HCT116 (cell line): ENCODE data around the gene ANKRD44.

Experiments used
- CTCF ChIP-seq, 3 experiments: fragments of 200-600 bp in 1 of 3; sonication (generic) in 1 of 3; IDR thresholded peaks in 2 of 3; conservative IDR thresholded peaks in 1 of 3; 2 replicates each; pipeline ENCODE4 v1.5.1; 2012 to 2017; ENCODE audit warnings: low read depth in 2 of 3, low read length in 2 of 3, antibody characterized with exemption in 1 of 3, borderline replicate concordance in 1 of 3, control low read depth in 1 of 3, mild to moderate bottlenecking in 1 of 3, mixed read lengths in 1 of 3, mixed run types in 1 of 3, moderate library complexity in 1 of 3; ENCODE audit not compliant: insufficient read depth in 1 of 3
- EZH2phosphoT487 ChIP-seq: fragments of 200-600 bp; IDR thresholded peaks from 2 replicates; pipeline ENCODE4 v1.6.1; 2018; ENCODE audit warnings: antibody characterized with exemption, borderline replicate concordance
- POLR2AphosphoS5 ChIP-seq: IDR thresholded peaks from 2 replicates; pipeline ENCODE4 v1.6.1; 2011; ENCODE audit warnings: mild to moderate bottlenecking, low read depth, low read length, moderate library complexity
- ZBTB33 ChIP-seq: IDR thresholded peaks from 2 replicates; pipeline ENCODE4 v1.6.1; 2011; ENCODE audit warnings: mild to moderate bottlenecking, low read length, moderate library complexity; ENCODE audit not compliant: insufficient replicate concordance; ENCODE audit errors: extremely low read depth
- ZFX ChIP-seq: fragments of 450-650 bp; IDR thresholded peaks from 2 replicates; pipeline ENCODE4 v1.6.1; 2017

DNA sequence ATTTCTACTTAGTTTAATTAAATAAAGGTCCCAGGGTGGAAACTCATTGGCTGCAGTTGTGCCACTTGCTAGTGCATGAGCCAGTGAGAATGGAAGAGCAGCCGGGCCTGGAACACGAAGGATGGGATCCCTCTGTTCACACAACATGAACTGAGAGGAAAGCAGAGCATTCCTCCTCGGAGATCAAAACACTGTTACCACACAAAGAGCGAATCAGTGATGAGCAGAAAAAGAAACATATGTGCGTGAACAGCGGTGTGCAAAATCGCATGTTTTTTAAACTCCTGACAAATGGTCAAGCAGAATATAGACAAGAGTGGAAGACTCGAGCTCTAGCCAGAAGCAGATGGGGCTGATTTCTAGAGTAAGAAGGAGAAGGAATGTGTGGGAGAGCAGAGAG lies 28.4 kb upstream of the ANKRD44 start:
- no peak for TF ChIP-seq ZBTB33
- TF ChIP-seq POLR2AphosphoS5 = no peak
- no peak for TF ChIP-seq CTCF (IDR thresholded peaks at IDR 0.05 in 2 of 3, conservative IDR thresholded peaks at IDR 0.05 in 1 of 3; ENCODE audit: borderline replicate concordance in 1 of 3, insufficient read depth in 1 of 3, low read depth in 2 of 3, low read length in 2 of 3)
- TF ChIP-seq EZH2phosphoT487 = no peak
- no peak for TF ChIP-seq ZFX
